GM18498 (cell line): Measurements from ENCODE around the gene LIG4.

Experiments
- ATAC-seq: cut with Tn5 transposase; IDR thresholded peaks from one replicate; pipeline ENCODE4 v1.9.1; 2021; ENCODE audit warnings: mild to moderate bottlenecking, moderate library complexity; ENCODE audit not compliant: unreplicated experiment

The LIG4 gene

GRCh38 chr13:108195146-108195545 is 20.2 kb downstream of the LIG4 start:
- ATAC-seq, result no peak

- ATAC-seq, result no peak
Observed at GRCh38 chr13:108194435-108194936, 20.9 kb downstream of the LIG4 start.

GRCh38 chr13:108193806-108194205 is 21.5 kb downstream of the LIG4 start:
- ATAC-seq, result no peak

- no peak for ATAC-seq
Observed at GRCh38 chr13:108190897-108191296, 24.4 kb downstream of the LIG4 start.

GRCh38 chr13:108188260-108188659 is 27.1 kb downstream of the LIG4 start:
- ATAC-seq, result no peak

GRCh38 chr13:108185223-108185622 is 30.1 kb downstream of the LIG4 start:
- no peak for ATAC-seq

- ATAC-seq, result no peak
Observed at GRCh38 chr13:108182652-108183051, 32.7 kb downstream of the LIG4 start.

- ATAC-seq, result no peak
Observed at GRCh38 chr13:108178078-108178477, 37.3 kb downstream of the LIG4 start.

GRCh38 chr13:108176685-108177274 is 38.6 kb downstream of the LIG4 start:
- ATAC-seq, result no peak

- no peak for ATAC-seq
Observed at GRCh38 chr13:108168929-108169328, 46.4 kb downstream of the LIG4 start.

GRCh38 chr13:108166078-108166477 is 49.3 kb downstream of the LIG4 start:
- ATAC-seq, result no peak

GRCh38 chr13:108158746-108159145 is 56.6 kb downstream of the LIG4 start:
- no peak for ATAC-seq
